Suprapubic skin (tissue), 4 donors: Measurements from ENCODE around the gene CDYL2. TPM values are rescaled to one million over a fixed set of nuclear protein-coding genes. Genes with fewer than 3 reads are reported as not detected.

ENCODE experiments used
- DNase-seq, 2 donors: peaks; one replicate each; pipeline ENCODE4 v3.0.0-alpha.2; 2019; ENCODE audit warnings: low spot score in 2 of 2
- H3K27ac ChIP-seq: fragments of 200-600 bp; sonication (generic); one replicate; pipeline ENCODE4 v1.5.1; 2019
- H3K27me3 ChIP-seq: fragments of 200-600 bp; sonication (generic); one replicate; pipeline ENCODE4 v1.5.1; 2019
- H3K36me3 ChIP-seq: fragments of 200-600 bp; sonication (generic); one replicate; pipeline ENCODE4 v1.5.1; 2019
- H3K4me1 ChIP-seq: fragments of 200-600 bp; sonication (generic); one replicate; pipeline ENCODE4 v1.5.1; 2019
- H3K4me3 ChIP-seq: fragments of 200-600 bp; sonication (generic); one replicate; pipeline ENCODE4 v1.5.1; 2019; ENCODE audit warnings: mild to moderate bottlenecking
- H3K9me3 ChIP-seq: fragments of 200-600 bp; sonication (generic); one replicate; pipeline ENCODE4 v1.5.1; 2019
- CTCF ChIP-seq, 2 donors: fragments of 200-600 bp in 1 of 2; fragments of 450-650 bp in 1 of 2; sonication (generic) in 1 of 2; IDR thresholded peaks; one replicate each; pipeline ENCODE4 v1.5.1; 2016 to 2019; ENCODE audit warnings: antibody characterized with exemption in 2 of 2, mild to moderate bottlenecking in 1 of 2, moderate library complexity in 1 of 2
- EP300 ChIP-seq: sonication (generic); formaldehyde crosslinking; IDR thresholded peaks from one replicate; pipeline ENCODE4 v1.6.1; 2017; ENCODE audit warnings: antibody characterized with exemption
- POLR2A ChIP-seq, 2 donors: fragments of 450-650 bp; IDR thresholded peaks; one replicate each; pipeline ENCODE4 v1.6.1; 2017; ENCODE audit warnings: antibody characterized with exemption in 2 of 2, mild to moderate bottlenecking in 2 of 2, moderate library complexity in 2 of 2
- POLR2AphosphoS5 ChIP-seq, 3 donors: sonication (generic); formaldehyde crosslinking; IDR thresholded peaks; one replicate each; pipeline ENCODE4 v1.6.1; 2017; ENCODE audit warnings: antibody characterized with exemption in 3 of 3
- WGBS: methylation state at CpG from one replicate; pipeline ENCODE4 v1.1.5; 2018; 5-methylcytosine and 5-hydroxymethylcytosine counted together
- total RNA-seq, 4 donors: library from RNA; depleted of rRNA; stranded (reverse); fragments of >200 nt; gene quantifications; one replicate each; pipeline ENCODE4 v1.1.0, GENCODE V29; 2016

The CDYL2 gene
- total RNA-seq, 4 donors from 2014 or later, result 2.8 to 8.2 (median 3.9) TPM

- WGBS, result 87% methylated on average over 10 of the region's 10 CpGs
- no peak overlapping the region for H3K4me3 ChIP-seq
- no peak for DNase-seq
- no peaks in the 10 kb centered on the region for H3K27me3 ChIP-seq
- TF ChIP-seq POLR2AphosphoS5 (IDR thresholded peaks at IDR 0.05), result no peak
- no peak for TF ChIP-seq EP300
- no peaks in the 10 kb centered on the region for H3K4me1 ChIP-seq
- no peaks in the 10 kb centered on the region for H3K36me3 ChIP-seq
- no peak overlapping the region for H3K27ac ChIP-seq
- H3K9me3 ChIP-seq, result no peaks in the 10 kb centered on the region
These were observed 119.5 kb downstream of the CDYL2 start for GRCh38 chr16:80684906-80685305.

GRCh38 chr16:80684136-80684765 is 120.1 kb downstream of the CDYL2 start:
- H3K4me3 ChIP-seq, result no peak overlapping the region
- H3K4me1 ChIP-seq, result no peaks in the 10 kb centered on the region
- no peak for TF ChIP-seq POLR2AphosphoS5 (IDR thresholded peaks at IDR 0.05)
- no peak for TF ChIP-seq EP300
- no peak for TF ChIP-seq CTCF (IDR thresholded peaks at IDR 0.05)
- no peak for TF ChIP-seq POLR2A (IDR thresholded peaks at IDR 0.05)
- 97% methylated on average over 12 of the region's 15 CpGs for WGBS
- no peaks in the 10 kb centered on the region for H3K36me3 ChIP-seq
- no peaks in the 10 kb centered on the region for H3K27me3 ChIP-seq
- no peaks in the 10 kb centered on the region for H3K9me3 ChIP-seq
- no peak for DNase-seq
- H3K27ac ChIP-seq, result no peak overlapping the region

- H3K27ac ChIP-seq, result no peak overlapping the region
- H3K4me1 ChIP-seq, result no peaks in the 10 kb centered on the region
- no peak for TF ChIP-seq CTCF (IDR thresholded peaks at IDR 0.05)
- 96% methylated on average over 3 of the region's 3 CpGs for WGBS
- H3K36me3 ChIP-seq, result no peaks in the 10 kb centered on the region
- no peaks in the 10 kb centered on the region for H3K9me3 ChIP-seq
- no peaks in the 10 kb centered on the region for H3K27me3 ChIP-seq
- no peak for DNase-seq
- H3K4me3 ChIP-seq, result no peak overlapping the region
These were observed 120.8 kb downstream of the CDYL2 start for GRCh38 chr16:80683646-80684045.

GRCh38 chr16:80682421-80683070 is 121.9 kb downstream of the CDYL2 start:
- H3K4me1 ChIP-seq, result no peaks in the 10 kb centered on the region
- H3K27ac ChIP-seq, result no peak overlapping the region
- DNase-seq, result no peak
- H3K9me3 ChIP-seq, result no peaks in the 10 kb centered on the region
- H3K27me3 ChIP-seq, result no peaks in the 10 kb centered on the region
- no peaks in the 10 kb centered on the region for H3K36me3 ChIP-seq
- no peak overlapping the region for H3K4me3 ChIP-seq
- TF ChIP-seq EP300, result no peak
- no peak for TF ChIP-seq POLR2A (IDR thresholded peaks at IDR 0.05)
- WGBS, result 77% methylated on average over 17 of the region's 18 CpGs

GRCh38 chr16:80681436-80681835 is 123.0 kb downstream of the CDYL2 start:
- no peaks in the 10 kb centered on the region for H3K27me3 ChIP-seq
- 91% methylated on average over 7 of the region's 7 CpGs for WGBS
- no peaks in the 10 kb centered on the region for H3K9me3 ChIP-seq
- no peak overlapping the region for H3K4me3 ChIP-seq
- no peak for TF ChIP-seq POLR2A (IDR thresholded peaks at IDR 0.05)
- no peak for TF ChIP-seq POLR2AphosphoS5 (IDR thresholded peaks at IDR 0.05)
- no peak for TF ChIP-seq EP300
- no peak for TF ChIP-seq CTCF (IDR thresholded peaks at IDR 0.05)
- H3K4me1 ChIP-seq, result no peaks in the 10 kb centered on the region
- no peaks in the 10 kb centered on the region for H3K36me3 ChIP-seq
- H3K27ac ChIP-seq, result no peak overlapping the region
- DNase-seq, result no peak

- Histone ChIP-seq H3K4me3 (no peak overlapping the region), H3K36me3 (no peaks in the 10 kb centered on the region), H3K9me3 (no peaks in the 10 kb centered on the region), H3K27me3 (no peaks in the 10 kb centered on the region), H3K4me1 (no peaks in the 10 kb centered on the region), H3K27ac (no peak overlapping the region)
- DNase-seq, result no peak
- no peak for TF ChIP-seq CTCF (IDR thresholded peaks at IDR 0.05)
- TF ChIP-seq POLR2AphosphoS5 (IDR thresholded peaks at IDR 0.05), result no peak
- TF ChIP-seq EP300, result no peak
- no peak for TF ChIP-seq POLR2A (IDR thresholded peaks at IDR 0.05)
- WGBS, result 92% methylated on average over 6 of the region's 6 CpGs
These were observed 123.6 kb downstream of the CDYL2 start for GRCh38 chr16:80680839-80681238.
